ENCODE data around the gene CDHR5.
A peak's percentile ranks its signal among the peaks of the same experiment; 100 is the strongest.

Gene CDHR5

GRCh38 chr11:606245-606644, 18.5 kb downstream of the CDHR5 start:
- peak; percentile 41 for TF ChIP-seq POLR2A (IDR thresholded peaks at IDR 0.05; ENCODE audit: low read depth, low read length)
- peak; percentile 99 for DNase-seq (ENCODE audit: insufficient read length, low spot score)
- FAIRE-seq, result peak; percentile 48

- TF ChIP-seq POLR2A (IDR thresholded peaks at IDR 0.05; ENCODE audit: low read depth, low read length), result no peak
- no peak for FAIRE-seq
- no peak for DNase-seq (ENCODE audit: insufficient read length, low spot score)
Observed at GRCh38 chr11:605286-606129, 19.2 kb downstream of the CDHR5 start.

- DNase-seq (ENCODE audit: insufficient read length, low spot score) (no peak), FAIRE-seq (no peak)
- no peak for TF ChIP-seq POLR2A (IDR thresholded peaks at IDR 0.05; ENCODE audit: low read depth, low read length)
Observed at GRCh38 chr11:603154-603553, 21.6 kb downstream of the CDHR5 start.

- no peak for FAIRE-seq
- no peak for TF ChIP-seq POLR2A (IDR thresholded peaks at IDR 0.05; ENCODE audit: low read depth, low read length)
- no peak for DNase-seq (ENCODE audit: insufficient read length, low spot score)
Observed at GRCh38 chr11:601573-602245, 23.0 kb downstream of the CDHR5 start.

DNA sequence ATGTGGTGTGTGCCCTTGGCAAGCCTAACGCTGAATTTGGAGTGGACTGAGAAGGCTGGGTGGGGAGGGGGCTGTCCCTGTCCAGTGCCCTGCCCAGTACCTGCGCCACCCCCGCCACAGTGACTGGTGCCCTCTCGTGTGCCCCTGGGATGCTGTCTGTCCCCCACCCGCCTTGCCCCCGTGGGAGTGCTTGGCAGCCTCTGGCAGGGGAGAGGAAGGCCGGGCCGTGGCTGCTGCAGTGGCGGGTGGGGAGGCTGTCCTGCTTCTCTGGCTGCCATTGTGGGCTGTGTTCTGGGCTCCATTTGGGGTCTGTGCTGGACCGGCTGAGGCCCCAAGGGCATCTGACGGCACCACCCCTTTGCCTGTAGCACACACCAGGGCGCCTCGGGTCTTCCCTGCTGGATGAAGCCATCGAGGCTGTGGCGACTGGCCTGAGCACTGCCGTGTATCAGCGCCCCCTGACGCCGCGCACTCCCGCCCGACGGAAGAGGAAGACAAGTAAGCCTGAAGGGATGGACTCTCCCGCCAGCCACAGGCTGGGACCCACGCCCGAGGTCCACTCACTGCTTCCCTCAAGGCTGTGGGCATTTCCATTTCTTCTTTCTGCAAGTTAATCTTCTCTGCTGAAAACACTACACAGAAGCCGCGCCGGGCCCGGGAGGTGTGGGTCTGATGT, 26.6 kb downstream of the CDHR5 start:
- no peak for TF ChIP-seq POLR2A (IDR thresholded peaks at IDR 0.05; ENCODE audit: low read depth, low read length)
- DNase-seq (ENCODE audit: insufficient read length, low spot score) (no peak), FAIRE-seq (no peak)

GRCh38 chr11:597166-597725, 27.5 kb downstream of the CDHR5 start:
- TF ChIP-seq POLR2A (IDR thresholded peaks at IDR 0.05; ENCODE audit: low read depth, low read length), result no peak
- DNase-seq (ENCODE audit: insufficient read length, low spot score) (no peak), FAIRE-seq (no peak)

DNA sequence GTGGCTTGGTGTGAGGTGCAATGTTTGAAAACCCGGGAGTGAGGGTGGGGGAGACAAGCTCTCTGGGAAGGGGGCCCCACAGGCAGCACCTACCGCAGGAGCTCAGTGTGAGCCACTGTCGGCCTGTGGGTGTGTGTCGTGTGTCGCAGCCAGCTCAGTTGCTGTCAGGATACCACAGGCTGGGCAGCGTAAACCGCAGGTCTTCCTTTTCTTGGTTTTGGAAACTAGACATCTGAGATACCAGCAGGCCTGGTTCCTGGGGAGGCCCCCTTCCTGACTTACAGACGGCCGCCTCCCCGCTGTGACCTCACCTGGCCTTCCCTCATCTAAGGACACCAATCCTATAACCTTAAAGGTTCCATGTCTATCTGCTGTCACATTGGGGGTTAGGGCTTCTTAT, 28.4 kb downstream of the CDHR5 start:
- DNase-seq (ENCODE audit: insufficient read length, low spot score) (no peak), FAIRE-seq (no peak)
- no peak for TF ChIP-seq POLR2A (IDR thresholded peaks at IDR 0.05; ENCODE audit: low read depth, low read length)

GRCh38 chr11:595400-595799, 29.4 kb downstream of the CDHR5 start:
- DNase-seq (ENCODE audit: insufficient read length, low spot score) (no peak), FAIRE-seq (no peak)
- TF ChIP-seq POLR2A (IDR thresholded peaks at IDR 0.05; ENCODE audit: low read depth, low read length), result no peak

DNA sequence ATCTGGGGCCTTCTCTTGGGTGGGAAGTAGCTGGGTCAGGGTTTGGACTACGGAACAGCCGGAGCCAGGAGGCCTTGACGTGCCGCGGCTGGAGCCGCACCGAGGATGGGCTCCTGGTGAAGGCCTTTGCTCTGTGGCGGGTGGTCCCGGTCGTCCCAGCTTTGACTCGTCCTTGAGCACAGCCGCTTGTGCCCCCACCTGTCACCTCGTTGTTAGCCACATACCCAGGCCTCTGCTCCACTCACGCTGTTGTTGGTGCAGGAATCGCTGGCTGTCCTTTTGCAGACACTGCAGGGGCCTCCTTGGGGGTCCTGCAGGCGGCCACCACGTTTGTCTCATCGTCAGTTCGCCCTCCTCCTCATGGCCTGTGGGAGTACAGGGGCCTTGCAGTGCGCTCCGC, 31.4 kb downstream of the CDHR5 start:
- no peak for TF ChIP-seq POLR2A (IDR thresholded peaks at IDR 0.05; ENCODE audit: low read depth, low read length)
- no peak for FAIRE-seq

GRCh38 chr11:592918-593317, 31.8 kb downstream of the CDHR5 start:
- FAIRE-seq, result no peak
- TF ChIP-seq POLR2A (IDR thresholded peaks at IDR 0.05; ENCODE audit: low read depth, low read length), result 0 out of 2 replicates have a peak, but pooled peaks have one; percentile 6

More for the DNA sequence above, 31.4 kb downstream of the CDHR5 start:
- no peak for DNase-seq (ENCODE audit: insufficient read length, low spot score)

DNA sequence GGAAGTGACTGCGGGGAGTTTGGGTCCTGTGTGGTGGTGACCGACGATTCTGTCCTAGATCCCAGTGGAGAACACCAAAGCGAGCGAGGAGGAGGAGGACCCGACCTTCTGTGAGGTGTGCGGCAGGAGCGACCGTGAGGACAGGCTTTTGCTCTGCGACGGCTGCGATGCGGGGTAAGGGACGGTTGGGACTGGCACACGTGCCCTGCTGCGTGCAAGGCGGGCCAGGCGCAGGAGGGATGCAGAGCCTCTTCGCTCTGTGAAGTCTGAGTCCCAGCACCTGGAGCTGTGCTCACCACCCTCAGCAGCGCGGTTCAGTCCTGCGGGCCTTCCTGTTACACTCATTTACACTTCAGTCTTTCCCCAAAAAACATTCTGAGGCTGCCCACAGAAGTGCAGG, 32.3 kb downstream of the CDHR5 start:
- no peak for DNase-seq (ENCODE audit: insufficient read length, low spot score)
- no peak for TF ChIP-seq POLR2A (IDR thresholded peaks at IDR 0.05; ENCODE audit: low read depth, low read length)
- FAIRE-seq, result no peak

More at GRCh38 chr11:592918-593317, 31.8 kb downstream of the CDHR5 start:
- DNase-seq (ENCODE audit: insufficient read length, low spot score), result no peak

DNA sequence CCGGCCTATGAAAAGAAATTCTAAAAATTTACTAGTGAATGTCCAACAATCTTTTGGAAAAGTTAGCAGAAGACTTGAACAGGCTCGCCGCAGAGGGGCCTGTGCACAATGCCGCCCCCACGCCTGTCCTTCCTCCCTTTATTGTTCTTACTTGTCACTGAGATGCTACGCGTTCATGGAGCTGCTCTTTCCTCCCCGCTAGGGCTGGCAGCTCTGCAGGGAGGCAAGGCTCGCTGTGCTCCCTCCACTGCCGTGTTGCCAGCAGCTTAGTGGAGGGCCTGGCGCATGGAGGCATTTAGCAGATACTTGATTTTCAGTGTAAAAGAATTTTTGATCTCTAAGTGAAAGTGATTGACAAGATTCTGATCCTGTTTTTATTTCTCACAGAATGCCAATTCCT, 33.8 kb downstream of the CDHR5 start:
- no peak for FAIRE-seq
- TF ChIP-seq POLR2A (IDR thresholded peaks at IDR 0.05; ENCODE audit: low read depth, low read length), result no peak
- no peak for DNase-seq (ENCODE audit: insufficient read length, low spot score)

- no peak for FAIRE-seq
- DNase-seq (ENCODE audit: insufficient read length, low spot score), result no peak
- no peak for TF ChIP-seq POLR2A (IDR thresholded peaks at IDR 0.05; ENCODE audit: low read depth, low read length)
Observed at GRCh38 chr11:589798-590197, 35.0 kb downstream of the CDHR5 start.

DNA sequence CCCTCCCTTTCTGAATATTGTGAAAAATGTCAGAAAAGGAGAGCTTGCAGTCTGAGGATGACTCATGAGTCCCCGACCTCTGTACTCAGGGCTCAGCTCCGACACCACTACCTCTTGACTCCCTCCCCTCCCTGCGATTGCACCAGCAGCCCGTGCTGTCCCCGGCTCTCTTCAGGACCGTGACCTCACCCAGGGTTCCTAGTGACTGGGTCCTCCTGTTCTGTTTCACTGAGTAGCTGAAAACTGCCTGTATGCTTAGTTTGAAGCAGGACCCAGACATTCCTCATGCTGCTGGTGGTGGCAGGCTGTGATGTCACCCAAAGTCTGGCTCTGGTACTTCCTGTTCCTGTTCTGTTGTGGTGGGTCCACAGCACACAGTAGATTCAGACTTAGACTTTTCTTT, 36.8 kb downstream of the CDHR5 start:
- peak; percentile 71 for DNase-seq (ENCODE audit: insufficient read length, low spot score)
- TF ChIP-seq POLR2A (IDR thresholded peaks at IDR 0.05; ENCODE audit: low read depth, low read length), result no peak
- FAIRE-seq, result no peak
